Lower leg skin (tissue), 4 donors: Measurements from ENCODE around the gene DNAH12. TPM values are rescaled to one million over a fixed set of nuclear protein-coding genes. Genes with fewer than 3 reads are reported as not detected.
A peak's percentile ranks its signal among the peaks of the same experiment; 100 is the strongest.

ENCODE experiments used
- DNase-seq, 2 donors: peaks; one replicate each; pipeline ENCODE4 v3.0.0-alpha.2; 2019; ENCODE audit warnings: low spot score in 2 of 2
- H3K4me3 ChIP-seq: fragments of 200-600 bp; sonication (generic); 2 replicates; pipeline ENCODE4 v1.5.1; 2017; ENCODE audit warnings: mild to moderate bottlenecking, low read depth; ENCODE audit not compliant: poor library complexity, severe bottlenecking
- CTCF ChIP-seq, 3 donors: fragments of 450-650 bp; IDR thresholded peaks; one replicate each; pipeline ENCODE4 v1.5.1; 2016; ENCODE audit warnings: antibody characterized with exemption in 3 of 3, mild to moderate bottlenecking in 3 of 3, moderate library complexity in 2 of 3
- POLR2A ChIP-seq, 2 donors: fragments of 450-650 bp; IDR thresholded peaks; one replicate each; pipeline ENCODE4 v1.6.1; 2016 to 2017; ENCODE audit warnings: antibody characterized with exemption in 2 of 2, mild to moderate bottlenecking in 1 of 2, moderate library complexity in 1 of 2
- WGBS, 2 donors: methylation state at CpG; one replicate each; pipeline ENCODE4 v1.1.5; 2018; 5-methylcytosine and 5-hydroxymethylcytosine counted together
- intact Hi-C: fragments of 100-400 bp; cut with DNase I; formaldehyde crosslinking; loops from one replicate; pipeline ENCODE4 v1.15.0; 2023; ENCODE audit warnings: low total_unique reads
- total RNA-seq, 4 donors: library from RNA; depleted of rRNA; stranded (reverse); fragments of >200 nt; gene quantifications; one replicate each; pipeline ENCODE4 v1.1.0, GENCODE V29; 2016

DNAH12 gene
- total RNA-seq, 4 donors from 2014 or later, result under 0.01 to 0.03 TPM; not detected in 2

- WGBS, 2 donors, result 97 to 99% methylated on average over 2 of the region's 2 CpGs
- no peak overlapping the region for H3K4me3 ChIP-seq
- DNase-seq, result no peak
- TF ChIP-seq CTCF (IDR thresholded peaks at IDR 0.05) (no peak), POLR2A (IDR thresholded peaks at IDR 0.05) (no peak)
- intact Hi-C loops, result no loop called here
Observed at GRCh38 chr3:57570878-57571277, 26.7 kb upstream of the DNAH12 start.

- intact Hi-C loops, result no loop called here
- WGBS, 2 donors, result 76 to 77% methylated on average over 6 of the region's 6 CpGs
- no peak for DNase-seq
- no peak for TF ChIP-seq CTCF (IDR thresholded peaks at IDR 0.05)
- TF ChIP-seq POLR2A (IDR thresholded peaks at IDR 0.05), result no peak
- no peak overlapping the region for H3K4me3 ChIP-seq
Observed at GRCh38 chr3:57569859-57570450, 25.8 kb upstream of the DNAH12 start.

- intact Hi-C loops, result no loop called here
- 97 to 98% methylated on average over 1 of the region's 1 CpG for WGBS, 2 donors
- H3K4me3 ChIP-seq, result no peak overlapping the region
- TF ChIP-seq CTCF (IDR thresholded peaks at IDR 0.05) (no peak), POLR2A (IDR thresholded peaks at IDR 0.05) (no peak)
- no peak for DNase-seq
Observed at GRCh38 chr3:57559526-57559925, 15.4 kb upstream of the DNAH12 start.

GRCh38 chr3:57557085-57557537 is 13.0 kb upstream of the DNAH12 start:
- WGBS, 2 donors, result 2 to 3% methylated on average over 29 of the region's 29 CpGs
- intact Hi-C loops, result no loop called here
- DNase-seq, result peak in 1 of 2 donors; percentile 80
- H3K4me3 ChIP-seq, result peak overlapping the region; percentile 73
- TF ChIP-seq POLR2A (IDR thresholded peaks at IDR 0.05) (no peak), CTCF (IDR thresholded peaks at IDR 0.05) (no peak)

- H3K4me3 ChIP-seq, result peak overlapping the region; percentile 73
- intact Hi-C loops, result no loop called here
- DNase-seq, result peak in 1 of 2 donors; percentile 88
- TF ChIP-seq CTCF (IDR thresholded peaks at IDR 0.05) (no peak), POLR2A (IDR thresholded peaks at IDR 0.05) (no peak)
- WGBS, 2 donors, result 0 to 1% methylated on average over 20 to 37 of the region's 54 CpGs
Observed at GRCh38 chr3:57556459-57557084, 12.4 kb upstream of the DNAH12 start.
